OCI-LY1 (cell line): Measurements from ENCODE around the gene MED26.

ENCODE experiments used
- H2AFZ ChIP-seq: fragments of 200-600 bp; sonication (generic), shearing (Covaris generic); 2 replicates; pipeline ENCODE4 v1.6.0; 2014; ENCODE audit warnings: antibody characterized with exemption, mild to moderate bottlenecking, low read length
- H3F3A ChIP-seq: fragments of 200-600 bp; sonication (generic), shearing (Covaris generic); 2 replicates; pipeline ENCODE4 v1.6.0; 2014; ENCODE audit warnings: mild to moderate bottlenecking, antibody characterized with exemption, low read length, moderate library complexity; ENCODE audit not compliant: insufficient read depth
- H3K27ac ChIP-seq: fragments of 200-600 bp; sonication (generic); 2 replicates; pipeline ENCODE4 v1.5.1; 2014; ENCODE audit warnings: low read length, mixed run types, mild to moderate bottlenecking, low read depth; ENCODE audit not compliant: poor library complexity, severe bottlenecking
- H3K27me3 ChIP-seq: fragments of 200-600 bp; sonication (generic); 2 replicates; pipeline ENCODE4 v1.6.0; 2014; ENCODE audit warnings: antibody characterized with exemption, mild to moderate bottlenecking, low read length, moderate library complexity; ENCODE audit not compliant: insufficient read depth
- H3K36me3 ChIP-seq: fragments of 200-600 bp; sonication (generic); 2 replicates; pipeline ENCODE4 v1.6.1; 2014; ENCODE audit warnings: mild to moderate bottlenecking, antibody characterized with exemption, low read length, moderate library complexity, mixed read lengths; ENCODE audit not compliant: insufficient read depth
- H3K4me1 ChIP-seq: fragments of 200-600 bp; sonication (generic); 2 replicates; pipeline ENCODE4 v1.5.1; 2014; ENCODE audit warnings: mild to moderate bottlenecking, low read length, moderate library complexity; ENCODE audit not compliant: insufficient read depth, severe bottlenecking
- H3K4me2 ChIP-seq: fragments of 200-600 bp; sonication (generic), shearing (Covaris generic); 2 replicates; pipeline ENCODE4 v1.6.1; 2014; ENCODE audit warnings: low read length
- H3K4me3 ChIP-seq: fragments of 200-600 bp; sonication (generic); 2 replicates; pipeline ENCODE4 v1.5.1; 2014; ENCODE audit warnings: low read length, low read depth, mild to moderate bottlenecking, mixed read lengths; ENCODE audit not compliant: poor library complexity, severe bottlenecking
- H3K79me2 ChIP-seq: fragments of 200-600 bp; shearing (Covaris generic); 2 replicates; pipeline ENCODE4 v1.6.1; 2016; ENCODE audit warnings: mixed run types, low read length, mixed read lengths; ENCODE audit not compliant: insufficient read depth
- H3K9ac ChIP-seq: fragments of 200-600 bp; sonication (generic), shearing (Covaris generic); 2 replicates; pipeline ENCODE4 v1.6.1; 2014; ENCODE audit warnings: mild to moderate bottlenecking, low read length, mixed read lengths
- H3K9me2 ChIP-seq: fragments of 200-600 bp; sonication (generic), shearing (Covaris generic); 2 replicates; pipeline ENCODE4 v1.6.1; 2014; ENCODE audit warnings: low read depth, mild to moderate bottlenecking, low read length, mixed read lengths
- H3K9me3 ChIP-seq: fragments of 200-600 bp; shearing (Covaris generic); 2 replicates; pipeline ENCODE4 v1.6.1; 2014; ENCODE audit warnings: low read length, mixed read lengths
- H4K20me1 ChIP-seq: fragments of 200-600 bp; sonication (generic), shearing (Covaris generic); 2 replicates; pipeline ENCODE4 v1.6.0; 2016; ENCODE audit warnings: mild to moderate bottlenecking, low read length; ENCODE audit not compliant: insufficient read depth
- CTCF ChIP-seq: fragments of 200-600 bp; sonication (generic), shearing (Covaris generic); IDR thresholded peaks from 2 replicates; pipeline ENCODE4 v1.5.1; 2017; ENCODE audit warnings: mild to moderate bottlenecking, antibody characterized with exemption, low read length, moderate library complexity, mixed read lengths
- EZH2 ChIP-seq: fragments of 200-600 bp; sonication (generic), shearing (Covaris generic); IDR thresholded peaks from 2 replicates; pipeline ENCODE4 v1.8.0; 2017; ENCODE audit warnings: borderline replicate concordance, mixed run types, mild to moderate bottlenecking, antibody characterized with exemption, low read length, moderate library complexity, mixed read lengths

MED26 gene

GRCh38 chr19:16655727-16656126 is 27.7 kb upstream of the MED26 start:
- Histone ChIP-seq H3K9me3 (no peaks in the 10 kb centered on the region), H3K36me3 (peaks cover 81% of the 10 kb centered on the region), H3F3A (no peaks in the 10 kb centered on the region), H3K27me3 (no peaks in the 10 kb centered on the region), H3K4me1 (peaks cover 15% of the 10 kb centered on the region), H3K9me2 (no peaks in the 10 kb centered on the region), H4K20me1 (peaks cover 2% of the 10 kb centered on the region; the same call in 1 of the 2 replicates), H3K9ac (no peak overlapping the region), H2AFZ (no peak overlapping the region), H3K79me2 (peaks cover 23% of the 10 kb centered on the region), H3K27ac (no peak overlapping the region), H3K4me2 (no peak overlapping the region), H3K4me3 (no peak overlapping the region)
- no peak for TF ChIP-seq CTCF

- Histone ChIP-seq H3K9me3 (no peaks in the 10 kb centered on the region), H4K20me1 (peaks cover 2% of the 10 kb centered on the region; the same call in 1 of the 2 replicates), H3K27me3 (no peaks in the 10 kb centered on the region), H2AFZ (no peak overlapping the region), H3K4me1 (peaks cover 11% of the 10 kb centered on the region), H3K9me2 (no peaks in the 10 kb centered on the region), H3K4me3 (no peak overlapping the region), H3K27ac (no peak overlapping the region), H3K9ac (no peak overlapping the region), H3F3A (no peaks in the 10 kb centered on the region), H3K36me3 (peaks cover 90% of the 10 kb centered on the region), H3K4me2 (no peak overlapping the region), H3K79me2 (peaks cover 23% of the 10 kb centered on the region)
- TF ChIP-seq CTCF = no peak
- TF ChIP-seq EZH2 = no peak
These were observed 26.6 kb upstream of the MED26 start for GRCh38 chr19:16654627-16655026.

- Histone ChIP-seq H3K79me2 (peaks cover 18% of the 10 kb centered on the region), H3K9ac (no peak overlapping the region), H3K4me1 (peaks cover 7% of the 10 kb centered on the region), H2AFZ (no peak overlapping the region), H3K4me3 (no peak overlapping the region), H3K4me2 (no peak overlapping the region), H3K27me3 (no peaks in the 10 kb centered on the region), H3K9me2 (no peaks in the 10 kb centered on the region), H3K9me3 (no peaks in the 10 kb centered on the region), H3F3A (no peaks in the 10 kb centered on the region), H3K36me3 (peaks cover 95% of the 10 kb centered on the region), H4K20me1 (no peaks in the 10 kb centered on the region), H3K27ac (no peak overlapping the region)
- TF ChIP-seq EZH2 (no peak), CTCF (no peak)
These were observed 26.1 kb upstream of the MED26 start for GRCh38 chr19:16654140-16654539.
